ENCODE measurements around the gene B4GALNT2.

B4GALNT2 gene

GRCh38 chr17:49216482-49216881 is 83.9 kb downstream of the B4GALNT2 start:
- DNase-seq = no peak

GRCh38 chr17:49216953-49217650 is 84.5 kb downstream of the B4GALNT2 start:
- no peak for DNase-seq

- DNase-seq = no peak
Measured at GRCh38 chr17:49217651-49218413, 85.3 kb downstream of the B4GALNT2 start.

- DNase-seq = no peak
Measured at GRCh38 chr17:49218941-49219913, 86.7 kb downstream of the B4GALNT2 start.

GRCh38 chr17:49219987-49220386 is 87.4 kb downstream of the B4GALNT2 start:
- no peak for DNase-seq

GRCh38 chr17:49223168-49223516 is 90.6 kb downstream of the B4GALNT2 start:
- DNase-seq = no peak

GRCh38 chr17:49223517-49224197 is 91.1 kb downstream of the B4GALNT2 start:
- no peak for DNase-seq

- peak; percentile 34 for DNase-seq
Measured at GRCh38 chr17:49224198-49224996, 91.8 kb downstream of the B4GALNT2 start.

GRCh38 chr17:49224997-49225337 is 92.4 kb downstream of the B4GALNT2 start:
- DNase-seq = no peak

- no peak for DNase-seq
Measured at GRCh38 chr17:49225554-49226236, 93.1 kb downstream of the B4GALNT2 start.
